Measurements from ENCODE around the gene IGF1R. TPM values are rescaled to one million over a fixed set of nuclear protein-coding genes. Genes with fewer than 3 reads are reported as not detected.
"Not testable (repeated sequence)": the region's sequence is repeated elsewhere in the genome, so short reads cannot be mapped to it uniquely, and the experiment has no call there.

IGF1R gene
- total RNA-seq, 1 experiment from 2014 or later: 87.9 TPM

- in situ Hi-C loops (cut with HindIII; ENCODE audit: low pct_unique_long_range_greater_than_20kb, low sequenced_read_pairs): loop anchor here (10.0 kb wide), 1 partner anchor 97 kb away; no protein-coding TSS in a partner anchor
- DNase-seq (ENCODE audit: low read depth): no peak
Observed at GRCh38 chr15:98957655-98958054, 309.3 kb downstream of the IGF1R start.

GRCh38 chr15:98958076-98958475, 309.7 kb downstream of the IGF1R start:
- no peak for DNase-seq (ENCODE audit: low read depth)
- in situ Hi-C loops (cut with HindIII; ENCODE audit: low pct_unique_long_range_greater_than_20kb, low sequenced_read_pairs): loop anchor here (10.0 kb wide), 1 partner anchor 97 kb away; no protein-coding TSS in a partner anchor

GRCh38 chr15:98958918-98959639, 310.7 kb downstream of the IGF1R start:
- no peak for DNase-seq (ENCODE audit: low read depth)
- in situ Hi-C loops (cut with HindIII; ENCODE audit: low pct_unique_long_range_greater_than_20kb, low sequenced_read_pairs): loop anchor here (10.0 kb wide), 1 partner anchor 96 kb away; no protein-coding TSS in a partner anchor

- in situ Hi-C loops (cut with HindIII; ENCODE audit: low pct_unique_long_range_greater_than_20kb, low sequenced_read_pairs): loop anchor here (10.0 kb wide), 1 partner anchor 95 kb away; no protein-coding TSS in a partner anchor
- DNase-seq (ENCODE audit: low read depth): no peak
Observed at GRCh38 chr15:98959640-98960007, 311.3 kb downstream of the IGF1R start.

GRCh38 chr15:98960555-98961050, 312.3 kb downstream of the IGF1R start:
- in situ Hi-C loops (cut with HindIII; ENCODE audit: low pct_unique_long_range_greater_than_20kb, low sequenced_read_pairs): no loop called here
- DNase-seq (ENCODE audit: low read depth): no peak

- in situ Hi-C loops (cut with HindIII; ENCODE audit: low pct_unique_long_range_greater_than_20kb, low sequenced_read_pairs): no loop called here
Observed at GRCh38 chr15:98963444-98963843, 315.1 kb downstream of the IGF1R start.

GRCh38 chr15:98964466-98965133, 316.3 kb downstream of the IGF1R start:
- in situ Hi-C loops (cut with HindIII; ENCODE audit: low pct_unique_long_range_greater_than_20kb, low sequenced_read_pairs): no loop called here
- no peak for DNase-seq (ENCODE audit: low read depth)

More at GRCh38 chr15:98963444-98963843, 315.1 kb downstream of the IGF1R start:
- no peak for DNase-seq (ENCODE audit: low read depth)

- in situ Hi-C loops (cut with HindIII; ENCODE audit: low pct_unique_long_range_greater_than_20kb, low sequenced_read_pairs); DNase-seq (ENCODE audit: low read depth): not testable (repeated sequence)
Observed at GRCh38 chr15:98965134-98965491, 316.8 kb downstream of the IGF1R start.

- in situ Hi-C loops (cut with HindIII; ENCODE audit: low pct_unique_long_range_greater_than_20kb, low sequenced_read_pairs): no loop called here
Observed at GRCh38 chr15:98965597-98965996, 317.3 kb downstream of the IGF1R start.

GRCh38 chr15:98966091-98966787, 317.9 kb downstream of the IGF1R start:
- DNase-seq (ENCODE audit: low read depth): no peak
- in situ Hi-C loops (cut with HindIII; ENCODE audit: low pct_unique_long_range_greater_than_20kb, low sequenced_read_pairs): no loop called here

More at GRCh38 chr15:98965597-98965996, 317.3 kb downstream of the IGF1R start:
- DNase-seq (ENCODE audit: low read depth): no peak

GRCh38 chr15:98967096-98967495, 318.8 kb downstream of the IGF1R start:
- no peak for DNase-seq (ENCODE audit: low read depth)
- in situ Hi-C loops (cut with HindIII; ENCODE audit: low pct_unique_long_range_greater_than_20kb, low sequenced_read_pairs): no loop called here

GRCh38 chr15:98967916-98968315, 319.6 kb downstream of the IGF1R start:
- no peak for DNase-seq (ENCODE audit: low read depth)
- in situ Hi-C loops (cut with HindIII; ENCODE audit: low pct_unique_long_range_greater_than_20kb, low sequenced_read_pairs): no loop called here

GRCh38 chr15:98968576-98968975, 320.2 kb downstream of the IGF1R start:
- DNase-seq (ENCODE audit: low read depth): no peak
- in situ Hi-C loops (cut with HindIII; ENCODE audit: low pct_unique_long_range_greater_than_20kb, low sequenced_read_pairs): no loop called here

- no peak for DNase-seq (ENCODE audit: low read depth)
- in situ Hi-C loops (cut with HindIII; ENCODE audit: low pct_unique_long_range_greater_than_20kb, low sequenced_read_pairs): no loop called here
Observed at GRCh38 chr15:98969126-98969735, 320.9 kb downstream of the IGF1R start.

- in situ Hi-C loops (cut with HindIII; ENCODE audit: low pct_unique_long_range_greater_than_20kb, low sequenced_read_pairs): no loop called here
- DNase-seq (ENCODE audit: low read depth): no peak
Observed at GRCh38 chr15:98970799-98971198, 322.5 kb downstream of the IGF1R start.

GRCh38 chr15:98976500-98976899, 328.2 kb downstream of the IGF1R start:
- in situ Hi-C loops (cut with HindIII; ENCODE audit: low pct_unique_long_range_greater_than_20kb, low sequenced_read_pairs): no loop called here

GRCh38 chr15:98977441-98977840, 329.1 kb downstream of the IGF1R start:
- in situ Hi-C loops (cut with HindIII; ENCODE audit: low pct_unique_long_range_greater_than_20kb, low sequenced_read_pairs): no loop called here
- DNase-seq (ENCODE audit: low read depth): no peak

More at GRCh38 chr15:98976500-98976899, 328.2 kb downstream of the IGF1R start:
- no peak for DNase-seq (ENCODE audit: low read depth)

- in situ Hi-C loops (cut with HindIII; ENCODE audit: low pct_unique_long_range_greater_than_20kb, low sequenced_read_pairs): no loop called here
- DNase-seq (ENCODE audit: low read depth): no peak
Observed at GRCh38 chr15:98978153-98978552, 329.8 kb downstream of the IGF1R start.

Measured in Caki2 (cell line).